CD4-positive, alpha-beta T cell (primary cell): Measurements from ENCODE around the gene RAB39A. TPM values are rescaled to one million over a fixed set of nuclear protein-coding genes. Genes with fewer than 3 reads are reported as not detected.
"Not testable (repeated sequence)": the region's sequence is repeated elsewhere in the genome, so short reads cannot be mapped to it uniquely, and the experiment has no call there.

Experiments
- ATAC-seq: fragments of 200-7000 bp; cut with Tn5 transposase; one replicate; pipeline ENCODE4 v1.10.0; 2022; ENCODE audit warnings: mild to moderate bottlenecking; ENCODE audit not compliant: poor library complexity
- CTCF ChIA-PET: fragments of 350-600 bp; sonication (Branson Sonifier 250); formaldehyde crosslinking; loops from one replicate; lab custom pipeline; 2021; ENCODE audit warnings: antibody characterized with exemption, inconsistent platforms; lab: Charles Lee
- POLR2A ChIA-PET: fragments of 350-600 bp; sonication (Branson Sonifier 250); formaldehyde crosslinking; loops from one replicate; lab custom pipeline; 2021; ENCODE audit warnings: antibody characterized with exemption, inconsistent platforms; lab: Charles Lee
- DNase-seq, 14 experiments: peaks; one replicate each; pipeline ENCODE4 v3.0.0-alpha.2; 2013 to 2020; ENCODE audit warnings: mixed read lengths in 2 of 14
- H3K27ac ChIP-seq, 2 donors: one replicate each; pipeline versions ENCODE4 v1.5.1 to v1.7.0; 2013; ENCODE audit warnings: low read length in 2 of 2, low read depth in 1 of 2, mild to moderate bottlenecking in 1 of 2
- H3K27me3 ChIP-seq, 2 experiments: 1 replicate in 1 of 2; 2 replicates in 1 of 2; pipeline versions ENCODE4 v1.6.1 to v1.7.0; 2013; ENCODE audit warnings: low read length in 2 of 2, control low read depth in 1 of 2, mild to moderate bottlenecking in 1 of 2, moderate library complexity in 1 of 2; ENCODE audit not compliant: insufficient read depth in 2 of 2, control insufficient read depth in 1 of 2
- H3K36me3 ChIP-seq: one replicate; pipeline ENCODE4 v1.6.1; 2013; ENCODE audit warnings: low read length, control low read depth; ENCODE audit not compliant: insufficient read depth
- H3K4me1 ChIP-seq: one replicate; pipeline ENCODE4 v1.6.1; 2013; ENCODE audit warnings: low read length, control low read depth; ENCODE audit not compliant: insufficient read depth
- H3K4me3 ChIP-seq: one replicate; pipeline ENCODE4 v1.5.1; 2013; ENCODE audit warnings: mild to moderate bottlenecking, low read length, moderate library complexity
- H3K9me3 ChIP-seq, 2 experiments: 1 replicate in 1 of 2; 2 replicates in 1 of 2; pipeline versions ENCODE4 v1.6.1 to v1.7.0; 2013; ENCODE audit warnings: low read length in 2 of 2, mild to moderate bottlenecking in 2 of 2, control low read depth in 1 of 2, moderate library complexity in 1 of 2; ENCODE audit not compliant: control insufficient read depth in 1 of 2, insufficient read depth in 1 of 2
- H3K27ac Mint-ChIP-seq: one replicate; pipeline ENCODE4 v1.8.0; 2020; ENCODE audit warnings: mixed read lengths
- H3K27me3 Mint-ChIP-seq: one replicate; pipeline ENCODE4 v1.8.0; 2021; ENCODE audit warnings: mixed read lengths
- H3K36me3 Mint-ChIP-seq: one replicate; pipeline ENCODE4 v1.8.0; 2021; ENCODE audit warnings: low read depth, mixed read lengths
- H3K4me1 Mint-ChIP-seq: one replicate; pipeline ENCODE4 v1.8.0; 2021; ENCODE audit warnings: low read depth, mixed read lengths
- H3K4me3 Mint-ChIP-seq: one replicate; pipeline ENCODE4 v1.8.0; 2020; ENCODE audit warnings: mild to moderate bottlenecking, mixed read lengths
- H3K9me3 Mint-ChIP-seq: one replicate; pipeline ENCODE4 v1.8.0; 2020; ENCODE audit warnings: mixed read lengths
- CTCF ChIP-seq: fragments of 200-600 bp; IDR thresholded peaks from one replicate; pipeline ENCODE4 v1.8.0; 2022; ENCODE audit warnings: antibody characterized with exemption, mild to moderate bottlenecking
- intact Hi-C, 2 experiments: fragments of 100-400 bp; cut with DNase I in 1 of 2; cut with micrococcal nuclease in 1 of 2; formaldehyde crosslinking; loops; one replicate each; pipeline versions ENCODE4 v1.15.1 to v1.9.0; 2023 to 2025; cut with DNase I, micrococcal nuclease
- total RNA-seq, 174 experiments: library from RNA in 2 of 174; stranded (reverse) in 2 of 174; gene quantifications; one replicate each; pipeline ENCODE4 v1.2.3 and lab custom pipeline; 2021 to 2026

The RAB39A gene
- total RNA-seq, 2 experiments from 2014 or later = not detected

- CTCF ChIA-PET = no interaction called here
- Histone ChIP-seq H3K9me3 (peaks cover 0 to 22% of the 10 kb centered on the region in 2 experiments), H3K27me3 (peaks cover 15 to 24% of the 10 kb centered on the region in 2 experiments), H3K4me1 (peaks cover 19% of the 10 kb centered on the region), H3K27ac (no peak overlapping the region), H3K4me3 (no peak overlapping the region), H3K36me3 (no peaks in the 10 kb centered on the region)
- intact Hi-C loops = loop anchor here in 1 of 2 experiments (10.0 kb wide), 1 partner anchor 56 kb away; no protein-coding TSS in a partner anchor
- Mint-ChIP-seq H3K4me1 (peaks cover 5% of the 10 kb centered on the region), H3K4me3 (no peak overlapping the region), H3K9me3 (no peaks in the 10 kb centered on the region), H3K36me3 (no peaks in the 10 kb centered on the region), H3K27me3 (peaks cover 35% of the 10 kb centered on the region), H3K27ac (no peak overlapping the region)
- POLR2A ChIA-PET = no interaction called here
- TF ChIP-seq CTCF = no peak
- ATAC-seq = no peak
- no peak for DNase-seq
Observed at GRCh38 chr11:107931206-107931605, 3.0 kb downstream of the RAB39A start.

GRCh38 chr11:107947904-107948303, 19.7 kb downstream of the RAB39A start:
- no peaks in the 10 kb centered on the region for H3K4me1 ChIP-seq
- ChIA-PET POLR2A (no interaction called here), CTCF (interaction anchor here (0.7 kb wide), 1 partner anchor 327 kb away, joined by 3 read pairs; no protein-coding TSS in a partner anchor)
- no peaks in the 10 kb centered on the region for H3K27me3 ChIP-seq
- no peak overlapping the region for H3K4me3 ChIP-seq
- no peaks in the 10 kb centered on the region for H3K36me3 ChIP-seq
- ATAC-seq (no peak), DNase-seq (no peak)
- no peaks in the 10 kb centered on the region for H3K4me1 Mint-ChIP-seq
- no peak overlapping the region for H3K27ac Mint-ChIP-seq
- no peak overlapping the region for H3K27ac ChIP-seq
- H3K27me3 Mint-ChIP-seq = peaks cover under 1% of the 10 kb centered on the region
- no peaks in the 10 kb centered on the region for H3K36me3 Mint-ChIP-seq
- no peak overlapping the region for H3K4me3 Mint-ChIP-seq
- H3K9me3 ChIP-seq = no peaks in the 10 kb centered on the region
- no peaks in the 10 kb centered on the region for H3K9me3 Mint-ChIP-seq
- intact Hi-C loops = no loop called here
- TF ChIP-seq CTCF = no peak

- DNase-seq, H3K4me3 ChIP-seq, H3K4me1 Mint-ChIP-seq, ATAC-seq, intact Hi-C loops, H3K9me3 ChIP-seq, H3K27ac ChIP-seq, POLR2A ChIA-PET, H3K4me1 ChIP-seq, H3K36me3 ChIP-seq, H3K27me3 Mint-ChIP-seq, H3K27ac Mint-ChIP-seq, H3K4me3 Mint-ChIP-seq, H3K36me3 Mint-ChIP-seq, H3K27me3 ChIP-seq, H3K9me3 Mint-ChIP-seq: not testable (repeated sequence)
- CTCF ChIA-PET = interaction anchor here (0.7 kb wide), 1 partner anchor 327 kb away, joined by 3 read pairs; no protein-coding TSS in a partner anchor
Observed at GRCh38 chr11:107948328-107948727, 20.1 kb downstream of the RAB39A start.

GRCh38 chr11:107951155-107951554, 22.9 kb downstream of the RAB39A start:
- POLR2A ChIA-PET = no interaction called here
- intact Hi-C loops = no loop called here
- Histone ChIP-seq H3K27me3 (no peaks in the 10 kb centered on the region), H3K36me3 (no peaks in the 10 kb centered on the region), H3K9me3 (no peaks in the 10 kb centered on the region), H3K4me1 (no peaks in the 10 kb centered on the region), H3K27ac (no peak overlapping the region), H3K4me3 (no peak overlapping the region)
- CTCF ChIA-PET = no interaction called here
- H3K9me3 Mint-ChIP-seq = no peaks in the 10 kb centered on the region
- H3K36me3 Mint-ChIP-seq = no peaks in the 10 kb centered on the region
- DNase-seq = no peak
- peaks cover 7% of the 10 kb centered on the region for H3K27me3 Mint-ChIP-seq
- no peak for TF ChIP-seq CTCF
- H3K4me1 Mint-ChIP-seq = no peaks in the 10 kb centered on the region
- H3K27ac Mint-ChIP-seq = no peak overlapping the region
- ATAC-seq = no peak
- no peak overlapping the region for H3K4me3 Mint-ChIP-seq
